ENCODE data around the gene IFNL1. TPM values are rescaled to one million over a fixed set of nuclear protein-coding genes. Genes with fewer than 3 reads are reported as not detected.
"Not testable (repeated sequence)": the region's sequence is repeated elsewhere in the genome, so short reads cannot be mapped to it uniquely, and the experiment has no call there.

The IFNL1 gene
- total RNA-seq, 4 donors from 2014 or later = not detected

DNA sequence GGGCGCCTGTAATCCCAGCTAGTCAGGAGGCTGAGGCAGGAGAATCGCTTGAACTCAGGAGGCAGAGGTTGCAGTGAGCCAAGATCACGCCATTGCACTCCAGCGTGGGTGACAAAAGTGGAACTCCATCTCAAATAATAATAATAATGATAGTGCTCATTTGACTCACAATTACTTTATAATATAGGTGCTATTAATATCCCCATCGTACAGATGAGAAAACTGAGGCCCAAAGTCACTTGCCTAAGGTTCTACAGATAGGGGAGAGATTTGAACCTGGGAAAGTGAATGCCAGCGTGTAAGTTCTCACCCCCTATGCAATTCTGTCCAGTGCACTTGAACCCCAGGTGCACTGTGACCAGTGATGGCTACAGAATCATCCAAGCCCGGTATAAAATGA is 33.7 kb downstream of the IFNL1 start:
- in situ Hi-C loops (cut with MboI; ENCODE audit: low pct_ligation_motif_present in 1 of 4, low pct_unique_long_range_greater_than_20kb in 1 of 4, low sequenced_read_pairs in 3 of 4) = loop anchor here (5.0 to 25.0 kb wide), 6 partner anchors 135 to 218 kb away; partner anchors contain the start of genes EID2 (in 2 of the 4), EID2B (in 2 of the 4), NCCRP1 (in 1 of the 4) and PAK4 (in 1 of the 4)
- no peaks in the 10 kb centered on the region for H3K36me3 ChIP-seq
- no peak overlapping the region for H3K4me3 ChIP-seq
- intact Hi-C loops (cut with DNase I; ENCODE audit: low total_unique reads) = loop anchor here (5.0 kb wide), 1 partner anchor 208 kb away; no protein-coding TSS in a partner anchor
- no peak overlapping the region for H3K27ac ChIP-seq
- no peaks in the 10 kb centered on the region for H3K9me3 ChIP-seq
- H3K4me1 ChIP-seq = peaks cover 0 to 5% (median 0%) of the 10 kb centered on the region in 4 donors
- H3K27me3 ChIP-seq = no peaks in the 10 kb centered on the region
- TF ChIP-seq EP300 (IDR thresholded peaks at IDR 0.05; ENCODE audit: low read depth) (no peak), POLR2A (IDR thresholded peaks at IDR 0.05) (no peak), POLR2AphosphoS5 (IDR thresholded peaks at IDR 0.05) (no peak)
- TF ChIP-seq, protein P1, sequence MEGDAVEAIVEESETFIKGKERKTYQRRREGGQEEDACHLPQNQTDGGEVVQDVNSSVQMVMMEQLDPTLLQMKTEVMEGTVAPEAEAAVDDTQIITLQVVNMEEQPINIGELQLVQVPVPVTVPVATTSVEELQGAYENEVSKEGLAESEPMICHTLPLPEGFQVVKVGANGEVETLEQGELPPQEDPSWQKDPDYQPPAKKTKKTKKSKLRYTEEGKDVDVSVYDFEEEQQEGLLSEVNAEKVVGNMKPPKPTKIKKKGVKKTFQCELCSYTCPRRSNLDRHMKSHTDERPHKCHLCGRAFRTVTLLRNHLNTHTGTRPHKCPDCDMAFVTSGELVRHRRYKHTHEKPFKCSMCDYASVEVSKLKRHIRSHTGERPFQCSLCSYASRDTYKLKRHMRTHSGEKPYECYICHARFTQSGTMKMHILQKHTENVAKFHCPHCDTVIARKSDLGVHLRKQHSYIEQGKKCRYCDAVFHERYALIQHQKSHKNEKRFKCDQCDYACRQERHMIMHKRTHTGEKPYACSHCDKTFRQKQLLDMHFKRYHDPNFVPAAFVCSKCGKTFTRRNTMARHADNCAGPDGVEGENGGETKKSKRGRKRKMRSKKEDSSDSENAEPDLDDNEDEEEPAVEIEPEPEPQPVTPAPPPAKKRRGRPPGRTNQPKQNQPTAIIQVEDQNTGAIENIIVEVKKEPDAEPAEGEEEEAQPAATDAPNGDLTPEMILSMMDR (IDR thresholded peaks at IDR 0.05) = no peak
- no peak for DNase-seq
- 75 to 85% methylated on average over 4 to 7 of the region's 7 CpGs for WGBS, 2 donors (ENCODE audit: low coverage in 1 of 2)

GRCh38 chr19:39332293-39332692 is 36.1 kb downstream of the IFNL1 start:
- no peak for TF ChIP-seq EP300 (IDR thresholded peaks at IDR 0.05; ENCODE audit: low read depth)
- TF ChIP-seq POLR2AphosphoS5 (IDR thresholded peaks at IDR 0.05) = no peak
- TF ChIP-seq POLR2A (IDR thresholded peaks at IDR 0.05) = no peak
- TF ChIP-seq, protein P1 (IDR thresholded peaks at IDR 0.05) = no peak
- DNase-seq = no peak
- H3K4me3 ChIP-seq = no peak overlapping the region
- peaks cover 0 to 5% (median 2%) of the 10 kb centered on the region in 4 donors for H3K4me1 ChIP-seq
- no peak overlapping the region for H3K27ac ChIP-seq
- WGBS, 2 donors (ENCODE audit: low coverage in 1 of 2) = 59 to 63% methylated on average over 4 to 7 of the region's 7 CpGs
- in situ Hi-C loops (cut with MboI; ENCODE audit: low pct_ligation_motif_present in 1 of 4, low pct_unique_long_range_greater_than_20kb in 1 of 4, low sequenced_read_pairs in 3 of 4) = loop anchor here in 3 of 4 donors (10.0 to 25.0 kb wide), 2 partner anchors 205 to 207 kb away; partner anchors contain the start of genes EID2 (in 2 of the 3), EID2B (in 2 of the 3) and PAK4 (in 1 of the 3)
- no peaks in the 10 kb centered on the region for H3K36me3 ChIP-seq
- no peaks in the 10 kb centered on the region for H3K27me3 ChIP-seq
- no peaks in the 10 kb centered on the region for H3K9me3 ChIP-seq
- intact Hi-C loops (cut with DNase I; ENCODE audit: low total_unique reads) = no loop called here

DNA sequence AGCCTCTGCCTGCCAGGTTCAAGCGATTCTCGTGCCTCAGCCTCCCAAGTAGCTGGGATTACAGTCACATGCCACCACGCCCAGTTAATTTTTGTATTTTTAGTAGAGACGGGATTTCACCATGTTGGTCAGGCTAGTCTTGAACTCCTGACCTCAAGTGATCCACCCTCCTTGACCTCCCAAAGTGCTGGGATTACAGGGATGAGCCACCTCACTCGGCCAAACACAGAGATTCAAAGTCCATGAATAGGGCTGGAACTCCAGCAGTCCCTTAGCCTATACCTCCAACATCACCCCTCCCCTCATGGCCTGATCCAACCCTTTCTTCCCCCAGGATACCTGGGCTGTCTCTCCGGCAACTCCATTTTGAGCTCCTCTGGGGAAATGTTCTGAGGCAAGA is 36.5 kb downstream of the IFNL1 start:
- intact Hi-C loops (cut with DNase I; ENCODE audit: low total_unique reads) = not testable (repeated sequence)
- in situ Hi-C loops (cut with MboI; ENCODE audit: low pct_ligation_motif_present in 1 of 4, low pct_unique_long_range_greater_than_20kb in 1 of 4, low sequenced_read_pairs in 3 of 4) = loop anchor here in 3 of 4 donors (10.0 to 25.0 kb wide), 2 partner anchors 205 to 208 kb away; partner anchors contain the start of genes EID2 (in 2 of the 3), EID2B (in 2 of the 3) and PAK4 (in 1 of the 3)

DNA sequence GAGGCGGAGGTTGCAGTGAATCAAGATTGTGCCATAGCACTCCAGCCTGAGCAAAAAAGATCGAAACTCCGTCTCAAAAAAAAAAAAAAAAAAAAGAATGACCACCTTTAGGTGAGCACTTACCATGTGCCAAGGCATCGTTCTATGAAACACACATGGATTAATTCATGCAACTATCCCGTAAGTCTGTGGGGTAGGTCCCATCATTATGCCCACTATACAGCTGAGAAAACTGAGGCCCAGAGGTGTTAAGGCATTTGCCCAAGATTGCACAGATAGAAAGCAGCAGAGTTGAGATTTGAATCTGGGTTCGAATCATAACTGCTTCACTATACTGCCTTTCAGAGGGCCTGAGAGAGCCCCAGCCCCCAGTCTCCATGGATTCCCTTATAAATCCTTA is 37.3 kb downstream of the IFNL1 start:
- no peaks in the 10 kb centered on the region for H3K36me3 ChIP-seq
- H3K4me3 ChIP-seq = no peak overlapping the region
- no peak overlapping the region for H3K27ac ChIP-seq
- H3K9me3 ChIP-seq = no peaks in the 10 kb centered on the region
- H3K27me3 ChIP-seq = no peaks in the 10 kb centered on the region
- intact Hi-C loops (cut with DNase I; ENCODE audit: low total_unique reads) (no loop called here), in situ Hi-C loops (cut with MboI; ENCODE audit: low pct_ligation_motif_present in 1 of 4, low pct_unique_long_range_greater_than_20kb in 1 of 4, low sequenced_read_pairs in 3 of 4) (loop anchor here in 3 of 4 donors (10.0 to 25.0 kb wide), 2 partner anchors 204 to 209 kb away; partner anchors contain the start of genes EID2 (in 2 of the 3), EID2B (in 2 of the 3) and PAK4 (in 1 of the 3))
- WGBS, 2 donors (ENCODE audit: low coverage in 1 of 2) = 81 to 87% methylated on average over 3 to 6 of the region's 6 CpGs
- peaks cover 0 to 4% (median 0%) of the 10 kb centered on the region in 4 donors for H3K4me1 ChIP-seq
- TF ChIP-seq POLR2AphosphoS5 (IDR thresholded peaks at IDR 0.05) = no peak
- TF ChIP-seq, protein P1 (IDR thresholded peaks at IDR 0.05) = no peak
- TF ChIP-seq POLR2A (IDR thresholded peaks at IDR 0.05) = no peak
- TF ChIP-seq EP300 (IDR thresholded peaks at IDR 0.05; ENCODE audit: low read depth) = no peak
- no peak for DNase-seq

More for the DNA sequence above, 36.5 kb downstream of the IFNL1 start:
- H3K4me1 ChIP-seq, H3K9me3 ChIP-seq, DNase-seq, H3K36me3 ChIP-seq, H3K4me3 ChIP-seq, H3K27ac ChIP-seq, H3K27me3 ChIP-seq: not testable (repeated sequence)
- 38 to 52% methylated on average over 3 to 6 of the region's 6 CpGs for WGBS, 2 donors (ENCODE audit: low coverage in 1 of 2)

Measured in transverse colon (tissue), 4 donors.